ENCODE data around the gene TRIM67. TPM values are rescaled to one million over a fixed set of nuclear protein-coding genes. Genes with fewer than 3 reads are reported as not detected.

The TRIM67 gene
- total RNA-seq (under 1 TPM; under 0.01 to 0.09 (median 0.04) TPM), polyA plus RNA-seq (under 1 TPM; 0.05 to 0.08 TPM)

GRCh38 chr1:231161667-231162296 is at the start of gene TRIM67:
TRIM67 (plus strand) TSS chr1:231162058; CDS start chr1:231162970, 912 bp downstream.
- 1 to 2% methylated on average over 38 to 42 of the region's 42 CpGs for WGBS, 2 donors
- ATAC-seq: peak; percentile 76 to 83 (median 78)
- Histone ChIP-seq H3K27me3 (peaks cover 0 to 23% (median 0%) of the 10 kb centered on the region in 4 donors), H3K27ac (no peak within 1 kb of the TSS), H3K4me1 (peaks cover 0 to 14% (median 12%) of the 10 kb centered on the region in 3 donors), H3K4me3 (peak within 1 kb of the TSS; percentile 23 to 56 (median 32)), H3K9me3 (no peaks in the 10 kb centered on the region), H3K36me3 (no peaks in the 10 kb centered on the region)
- peak in 4 of 6 donors; percentile 28 to 80 (median 42) for DNase-seq
- no peak for TF ChIP-seq CTCF (IDR thresholded peaks at IDR 0.05)
- intact Hi-C loops (cut with DNase I): no loop called here
- no peak for FAIRE-seq

DNA sequence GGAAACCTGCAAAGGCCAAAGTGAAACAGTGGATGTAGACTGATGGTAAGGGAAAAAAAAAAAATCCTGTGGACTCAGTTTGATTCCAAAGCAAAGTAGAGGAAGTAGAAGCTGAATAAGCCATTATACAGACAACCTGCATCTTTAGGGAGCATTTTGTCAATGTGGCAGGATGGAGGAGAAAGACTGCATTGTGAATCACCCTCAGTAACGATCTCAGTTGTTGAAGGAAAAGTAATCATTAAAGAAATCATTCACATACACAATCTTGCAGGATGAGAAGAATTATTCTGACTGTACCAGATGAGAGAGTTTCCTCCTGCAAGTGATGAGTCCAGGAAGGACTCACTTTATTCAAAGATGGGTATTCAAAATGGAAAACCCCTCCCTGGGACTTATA is 45.1 kb upstream of the TRIM67 start:
- H3K4me3 ChIP-seq: no peak overlapping the region
- DNase-seq: no peak
- H3K9me3 ChIP-seq: no peaks in the 10 kb centered on the region
- TF ChIP-seq CTCF (IDR thresholded peaks at IDR 0.05): no peak
- intact Hi-C loops (cut with DNase I): no loop called here
- ATAC-seq: no peak
- no peaks in the 10 kb centered on the region for H3K4me1 ChIP-seq
- H3K36me3 ChIP-seq: no peaks in the 10 kb centered on the region
- WGBS, 2 donors: 7 to 28% methylated on average over 1 of the region's 1 CpG
- no peak overlapping the region for H3K27ac ChIP-seq
- no peaks in the 10 kb centered on the region for H3K27me3 ChIP-seq
- FAIRE-seq: no peak

DNA sequence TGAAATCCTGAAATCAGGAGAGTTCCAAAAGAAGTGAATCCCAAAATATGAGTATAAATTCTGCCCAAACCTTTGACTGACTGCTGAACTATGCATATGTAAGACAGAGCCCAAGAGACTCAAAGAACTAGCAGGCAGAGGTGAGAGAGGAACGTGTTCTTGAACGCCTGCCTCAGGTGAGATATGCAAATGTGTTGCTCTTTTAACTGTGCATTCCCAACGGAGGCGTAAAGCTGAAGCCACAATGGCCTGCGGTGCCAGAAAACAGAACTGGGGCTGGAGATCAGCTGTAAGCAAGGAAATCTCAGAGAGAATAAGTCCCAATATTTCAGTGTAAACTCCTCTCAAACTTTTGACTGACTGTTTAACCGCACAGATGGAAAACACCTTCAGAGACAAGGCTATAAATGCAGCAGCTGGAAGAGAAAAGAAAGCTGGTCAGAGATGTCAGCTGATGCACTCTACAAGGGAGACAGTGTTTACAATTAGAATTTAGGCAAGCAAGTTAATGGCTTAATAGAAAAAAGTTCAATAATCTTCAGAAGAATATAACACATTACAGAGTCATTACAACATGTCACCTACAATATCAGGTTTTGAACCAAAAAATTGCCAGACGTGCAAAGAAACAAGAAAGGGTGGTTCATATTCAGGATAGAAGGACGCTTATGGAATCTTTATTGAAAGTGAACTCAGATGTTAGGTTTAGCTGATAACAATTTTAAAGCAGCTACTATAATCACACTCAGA is 43.0 kb upstream of the TRIM67 start:
- Histone ChIP-seq H3K9me3 (no peaks in the 10 kb centered on the region), H3K36me3 (no peaks in the 10 kb centered on the region), H3K27ac (no peak overlapping the region), H3K4me3 (no peak overlapping the region), H3K4me1 (no peaks in the 10 kb centered on the region), H3K27me3 (no peaks in the 10 kb centered on the region)
- TF ChIP-seq CTCF (IDR thresholded peaks at IDR 0.05): no peak
- 51 to 56% methylated on average over 8 of the region's 8 CpGs for WGBS, 2 donors
- ATAC-seq (no peak), DNase-seq (no peak), FAIRE-seq (no peak)
- intact Hi-C loops (cut with DNase I): no loop called here

GRCh38 chr1:231121533-231121932 is 40.3 kb upstream of the TRIM67 start:
- DNase-seq: no peak
- Histone ChIP-seq H3K4me1 (no peaks in the 10 kb centered on the region), H3K27ac (no peak overlapping the region), H3K9me3 (no peaks in the 10 kb centered on the region), H3K27me3 (no peaks in the 10 kb centered on the region), H3K36me3 (no peaks in the 10 kb centered on the region), H3K4me3 (no peak overlapping the region)
- no peak for TF ChIP-seq CTCF (IDR thresholded peaks at IDR 0.05)
- FAIRE-seq: peak; percentile 100
- WGBS, 2 donors: 87 to 97% methylated on average over 1 of the region's 1 CpG
- peak in 1 of 4 donors; percentile 70 for ATAC-seq
- intact Hi-C loops (cut with DNase I): no loop called here

DNA sequence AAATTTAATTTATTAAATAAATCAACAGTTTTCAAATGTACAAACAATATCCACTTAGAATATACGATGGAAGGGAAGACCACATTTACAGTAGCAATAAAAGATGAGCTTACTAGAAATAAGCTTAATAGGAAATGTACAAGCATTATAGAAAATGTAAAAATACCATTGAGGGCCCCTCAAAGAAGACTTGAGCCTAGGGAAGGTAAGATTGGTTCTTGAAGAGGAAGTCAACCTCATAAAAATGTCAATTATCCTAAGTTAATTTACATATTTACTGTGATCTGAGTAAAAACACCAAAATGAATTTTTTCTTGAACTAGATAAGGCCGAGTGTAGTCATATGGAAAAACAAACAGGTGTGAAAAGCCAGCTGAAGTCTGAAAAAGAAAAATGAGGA is 39.7 kb upstream of the TRIM67 start:
- whole genome bisulfite sequencing, 2 donors: 70 to 79% methylated on average over 2 of the region's 2 CpGs
- TF ChIP-seq CTCF (IDR thresholded peaks at IDR 0.05): no peak
- intact Hi-C loops (cut with DNase I): no loop called here

More for the DNA sequence above, 39.7 kb upstream of the TRIM67 start:
- Histone ChIP-seq H3K9me3 (no peaks in the 10 kb centered on the region), H3K4me1 (no peaks in the 10 kb centered on the region), H3K36me3 (no peaks in the 10 kb centered on the region), H3K4me3 (no peak overlapping the region), H3K27me3 (no peaks in the 10 kb centered on the region), H3K27ac (no peak overlapping the region)
- DNase-seq (no peak), FAIRE-seq (no peak), ATAC-seq (no peak)

All from pancreas (tissue), 10 donors.